ENCODE measurements around the gene ZNF283.
"Not testable (repeated sequence)": the region's sequence is repeated elsewhere in the genome, so short reads cannot be mapped to it uniquely, and the experiment has no call there.

The ZNF283 gene

GRCh38 chr19:43848821-43849220, 21.7 kb downstream of the ZNF283 start:
- no peak for DNase-seq (ENCODE audit: low spot score)

GRCh38 chr19:43858174-43858573, 31.1 kb downstream of the ZNF283 start:
- no peak for DNase-seq (ENCODE audit: low spot score)

GRCh38 chr19:43866923-43867322, 39.8 kb downstream of the ZNF283 start:
- DNase-seq (ENCODE audit: low spot score) = not testable (repeated sequence)

- DNase-seq (ENCODE audit: low spot score) = no peak
These were observed 45.6 kb downstream of the ZNF283 start for GRCh38 chr19:43872547-43873336.

- DNase-seq (ENCODE audit: low spot score) = no peak
These were observed 53.4 kb downstream of the ZNF283 start for GRCh38 chr19:43880483-43880882.

- DNase-seq (ENCODE audit: low spot score) = no peak
These were observed 56.7 kb downstream of the ZNF283 start, which contains the start of gene ZNF404 for GRCh38 chr19:43883864-43884263. Gene ZNF404 (minus strand): TSS chr19:43883964.

- no peak for DNase-seq (ENCODE audit: low spot score)
These were observed 68.7 kb downstream of the ZNF283 start for GRCh38 chr19:43895727-43896308.
